Muscle layer of colon (tissue), 2 donors: ENCODE data around the gene WIPI1.

Source experiments
- H3K27ac ChIP-seq: one replicate; pipeline ENCODE4 v1.7.0; 2013; ENCODE audit warnings: low read depth, mild to moderate bottlenecking, low read length, moderate library complexity
- H3K27me3 ChIP-seq, 2 donors: one replicate each; pipeline ENCODE4 v1.7.0; 2013; ENCODE audit warnings: low read length in 2 of 2, mild to moderate bottlenecking in 2 of 2; ENCODE audit not compliant: insufficient read depth in 2 of 2, control insufficient read depth in 1 of 2
- H3K36me3 ChIP-seq: one replicate; pipeline ENCODE4 v1.7.0; 2013; ENCODE audit warnings: mild to moderate bottlenecking, low read length; ENCODE audit not compliant: insufficient read depth
- H3K4me1 ChIP-seq: one replicate; pipeline ENCODE4 v1.7.0; 2013; ENCODE audit warnings: mild to moderate bottlenecking, low read length; ENCODE audit not compliant: insufficient read depth
- H3K4me3 ChIP-seq, 2 donors: one replicate each; pipeline ENCODE4 v1.7.0; 2013; ENCODE audit warnings: low read length in 2 of 2, low read depth in 1 of 2, mild to moderate bottlenecking in 1 of 2, moderate library complexity in 1 of 2
- H3K9ac ChIP-seq: one replicate; pipeline ENCODE4 v1.7.0; 2013; ENCODE audit warnings: low read length
- H3K9me3 ChIP-seq: one replicate; pipeline ENCODE4 v1.7.0; 2013; ENCODE audit warnings: mild to moderate bottlenecking, low read length
- donor health status: abdominal sarcoma.
- donor health status: Adenocarcinoma of cecum.

The WIPI1 gene

GRCh38 chr17:68387435-68388218, 69.7 kb downstream of the WIPI1 start:
- Histone ChIP-seq H3K4me3 (no peak overlapping the region), H3K36me3 (no peaks in the 10 kb centered on the region), H3K27ac (no peak overlapping the region), H3K9me3 (no peaks in the 10 kb centered on the region), H3K9ac (no peak overlapping the region), H3K4me1 (peaks cover 4% of the 10 kb centered on the region), H3K27me3 (no peaks in the 10 kb centered on the region)

DNA sequence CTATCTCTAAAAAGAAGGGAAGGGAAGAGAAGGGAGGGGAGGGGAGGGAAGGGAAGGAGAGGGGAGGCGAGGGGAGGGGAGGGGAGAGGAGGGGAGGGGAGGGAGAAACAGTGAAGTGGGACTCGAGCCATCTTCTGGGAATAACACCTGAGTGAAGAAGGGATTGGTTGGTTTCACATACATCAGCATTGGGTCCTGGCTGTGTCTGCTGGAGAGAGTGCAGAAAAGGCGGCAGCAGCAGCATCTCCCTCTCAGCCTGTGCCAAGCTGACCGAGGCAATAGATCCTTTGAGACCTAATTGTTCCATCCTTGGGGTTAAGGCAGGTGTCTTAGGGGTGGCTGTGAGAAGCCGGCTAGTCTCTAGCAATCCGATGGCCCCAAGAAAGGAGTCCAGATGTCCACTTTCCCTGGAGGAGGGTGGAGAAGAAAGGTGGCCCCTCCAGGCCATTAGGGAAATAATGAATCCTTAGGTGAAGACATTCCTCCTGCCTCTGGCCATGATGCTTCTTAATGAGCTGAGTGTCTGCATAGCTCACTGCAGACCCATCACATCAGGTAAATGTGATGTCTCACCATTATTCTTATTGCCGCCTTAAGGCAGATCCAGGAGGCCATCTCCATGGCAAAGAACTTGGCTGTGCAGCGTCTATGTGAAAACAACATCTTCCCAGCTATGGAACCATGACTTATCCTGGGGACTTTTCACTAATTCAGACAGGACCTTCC, 71.6 kb downstream of the WIPI1 start:
- Histone ChIP-seq H3K4me3 (no peak overlapping the region), H3K27ac (no peak overlapping the region), H3K27me3 (no peaks in the 10 kb centered on the region), H3K36me3 (no peaks in the 10 kb centered on the region), H3K4me1 (peaks cover 4% of the 10 kb centered on the region), H3K9ac (no peak overlapping the region), H3K9me3 (no peaks in the 10 kb centered on the region)

GRCh38 chr17:68384941-68385340, 72.4 kb downstream of the WIPI1 start:
- Histone ChIP-seq H3K27ac (no peak overlapping the region), H3K27me3 (no peaks in the 10 kb centered on the region), H3K36me3 (no peaks in the 10 kb centered on the region), H3K4me1 (peaks cover 4% of the 10 kb centered on the region), H3K9ac (no peak overlapping the region), H3K9me3 (no peaks in the 10 kb centered on the region), H3K4me3 (no peak overlapping the region)

DNA sequence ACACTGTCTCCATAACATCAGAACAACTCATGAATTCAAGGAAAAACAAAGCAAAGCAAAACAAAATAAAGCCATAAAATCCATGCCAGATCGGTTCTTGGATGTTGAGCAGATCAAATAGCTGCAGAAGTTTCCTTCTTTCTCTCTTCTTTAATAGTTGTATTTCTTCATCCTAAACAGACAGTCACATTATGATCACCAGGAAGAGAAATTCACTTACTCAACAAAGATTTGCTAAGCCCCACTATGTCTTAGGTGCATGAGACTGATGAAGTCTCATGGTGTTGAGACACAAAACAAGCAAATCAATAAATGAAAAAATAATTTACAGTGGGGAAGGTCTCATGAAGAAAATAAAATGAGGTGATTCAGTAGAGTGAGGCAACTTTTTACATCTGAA, 72.8 kb downstream of the WIPI1 start:
- Histone ChIP-seq H3K27me3 (no peaks in the 10 kb centered on the region), H3K36me3 (no peaks in the 10 kb centered on the region), H3K9me3 (no peaks in the 10 kb centered on the region), H3K9ac (no peak overlapping the region), H3K4me3 (no peak overlapping the region), H3K27ac (no peak overlapping the region), H3K4me1 (peaks cover 4% of the 10 kb centered on the region)

- Histone ChIP-seq H3K36me3 (no peaks in the 10 kb centered on the region), H3K4me1 (peaks cover 4% of the 10 kb centered on the region), H3K9me3 (no peaks in the 10 kb centered on the region), H3K9ac (no peak overlapping the region), H3K4me3 (no peak overlapping the region), H3K27ac (no peak overlapping the region), H3K27me3 (no peaks in the 10 kb centered on the region)
Measured at GRCh38 chr17:68383443-68384321, 73.6 kb downstream of the WIPI1 start.

- Histone ChIP-seq H3K36me3 (no peaks in the 10 kb centered on the region), H3K9ac (no peak overlapping the region), H3K9me3 (no peaks in the 10 kb centered on the region), H3K27me3 (no peaks in the 10 kb centered on the region), H3K4me3 (no peak overlapping the region), H3K4me1 (peaks cover 7% of the 10 kb centered on the region), H3K27ac (no peak overlapping the region)
Measured at GRCh38 chr17:68383120-68383442, 74.2 kb downstream of the WIPI1 start.

- H3K4me3 ChIP-seq, result no peak overlapping the region
- H3K27ac ChIP-seq, result no peak overlapping the region
- H3K36me3 ChIP-seq, result no peaks in the 10 kb centered on the region
- no peaks in the 10 kb centered on the region for H3K9me3 ChIP-seq
- no peaks in the 10 kb centered on the region for H3K27me3 ChIP-seq
- peaks cover 11% of the 10 kb centered on the region for H3K4me1 ChIP-seq
- H3K9ac ChIP-seq, result no peak overlapping the region
Measured at GRCh38 chr17:68382582-68383085, 74.7 kb downstream of the WIPI1 start.

DNA sequence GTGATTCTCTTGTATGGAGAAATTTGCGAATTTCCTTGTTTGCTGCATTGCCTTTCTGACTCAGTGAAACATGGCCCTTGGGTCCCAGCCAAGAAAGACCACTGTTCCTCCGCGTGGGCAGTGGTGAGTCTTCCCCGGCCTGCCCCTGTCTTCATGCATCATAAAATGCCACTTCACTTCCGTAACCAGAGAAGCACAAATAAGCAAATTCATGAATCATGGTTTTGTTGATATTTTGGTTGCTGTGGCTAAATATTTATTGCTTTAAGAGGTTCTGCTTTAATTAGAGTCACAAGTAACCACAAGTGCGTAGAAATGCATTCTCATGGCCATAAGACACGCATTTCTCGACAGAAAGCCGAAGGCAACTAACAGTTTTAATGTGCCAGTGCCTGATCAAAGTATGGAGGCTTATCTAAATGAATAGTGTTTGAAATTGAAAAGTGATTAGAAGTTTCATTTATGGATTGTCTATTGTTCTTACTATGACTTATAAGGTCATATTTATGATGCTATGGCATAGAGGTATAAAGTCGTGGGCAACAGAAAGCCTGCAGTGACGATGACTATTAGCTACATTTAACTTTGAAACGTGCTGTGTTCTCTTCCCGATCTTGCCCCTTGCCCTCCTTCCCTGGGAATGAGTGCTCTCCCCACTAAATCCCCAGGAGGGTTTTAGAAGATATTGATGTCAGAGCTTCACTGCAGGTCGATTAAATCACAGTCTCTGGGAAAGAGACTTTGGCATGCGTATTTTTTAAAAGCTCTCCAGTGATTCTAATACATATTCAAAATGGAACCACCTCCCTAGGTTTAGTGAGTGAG, 76.0 kb downstream of the WIPI1 start:
- Histone ChIP-seq H3K9me3 (no peaks in the 10 kb centered on the region), H3K4me3 (no peak overlapping the region), H3K9ac (no peak overlapping the region), H3K27ac (no peak overlapping the region), H3K4me1 (peaks cover 13% of the 10 kb centered on the region), H3K36me3 (no peaks in the 10 kb centered on the region), H3K27me3 (no peaks in the 10 kb centered on the region)

DNA sequence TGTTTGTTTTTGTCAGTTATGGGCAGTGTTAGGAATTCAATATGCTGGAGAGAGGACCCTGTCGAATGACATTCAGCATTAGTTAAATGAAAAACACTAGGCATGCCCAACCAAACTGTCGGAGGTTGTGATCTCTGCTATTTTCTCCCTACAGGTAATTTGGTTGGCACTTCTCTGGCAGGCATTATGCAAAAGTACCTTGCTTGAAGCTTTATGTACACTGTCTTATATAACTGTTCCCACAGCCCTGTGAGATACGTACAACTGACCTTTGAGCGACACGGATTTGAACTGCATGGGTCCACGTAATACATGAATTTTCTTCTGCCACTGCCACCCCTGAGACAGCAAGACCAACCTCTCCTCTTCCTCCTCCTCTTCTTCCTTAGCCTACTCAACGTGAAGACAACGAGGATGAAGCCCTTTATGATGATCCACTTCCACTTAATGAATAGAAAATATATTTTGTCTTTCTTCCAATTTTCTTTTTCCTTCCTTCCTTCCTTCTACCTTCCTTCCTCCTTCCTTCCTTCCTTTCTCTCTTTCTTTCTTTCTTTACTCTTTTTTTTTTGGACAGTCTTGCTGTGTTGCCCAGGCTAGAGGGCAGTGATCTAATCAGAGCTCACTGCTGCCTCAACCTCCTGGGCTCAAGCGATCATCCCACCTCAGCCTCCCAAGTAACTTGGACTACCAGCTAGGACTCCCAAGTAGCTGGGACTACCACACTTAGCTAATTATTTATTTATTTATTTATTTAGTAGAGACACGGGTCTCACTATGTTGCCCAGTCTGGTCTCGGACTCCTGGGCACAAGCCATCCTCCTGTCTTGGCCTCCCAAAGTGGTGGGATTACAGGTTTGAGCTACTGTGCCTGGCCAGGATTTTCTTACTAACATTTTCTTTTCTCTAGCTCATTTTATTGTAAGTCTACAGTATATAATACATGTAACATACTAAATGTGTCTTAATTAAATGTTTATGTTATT, 77.3 kb downstream of the WIPI1 start:
- Histone ChIP-seq H3K4me1 (peaks cover 13% of the 10 kb centered on the region), H3K9ac (no peak overlapping the region), H3K9me3 (no peaks in the 10 kb centered on the region), H3K36me3 (no peaks in the 10 kb centered on the region), H3K4me3 (no peak overlapping the region), H3K27me3 (no peaks in the 10 kb centered on the region), H3K27ac (no peak overlapping the region)

DNA sequence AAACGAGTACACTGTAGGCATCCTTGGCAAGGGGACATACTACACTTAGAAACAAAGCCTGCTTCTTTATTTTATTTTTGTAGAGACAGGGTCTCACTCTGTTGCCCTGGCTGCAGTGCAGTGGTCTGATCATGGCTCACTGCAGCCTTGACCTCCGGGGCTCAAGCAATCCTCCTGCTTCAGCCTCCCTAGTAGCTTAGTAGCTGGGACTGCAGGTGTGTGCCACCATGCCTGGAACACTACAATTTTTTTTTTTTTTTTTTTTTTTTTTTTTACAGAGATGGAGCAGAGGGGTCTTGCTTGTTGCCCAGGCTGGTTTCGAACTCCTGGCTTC, 78.2 kb downstream of the WIPI1 start:
- H3K4me1 ChIP-seq, result peaks cover 13% of the 10 kb centered on the region
- H3K27me3 ChIP-seq, result no peaks in the 10 kb centered on the region
- H3K9me3 ChIP-seq, result no peaks in the 10 kb centered on the region
- H3K4me3 ChIP-seq, result no peak overlapping the region
- H3K27ac ChIP-seq, result no peak overlapping the region
- H3K9ac ChIP-seq, result no peak overlapping the region
- H3K36me3 ChIP-seq, result no peaks in the 10 kb centered on the region
